HCT116 (cell line): ENCODE measurements around the gene PSMA8. TPM values are rescaled to one million over a fixed set of nuclear protein-coding genes. Genes with fewer than 3 reads are reported as not detected.

ENCODE experiments used
- ATAC-seq: fragments of 200-7000 bp; cut with Tn5 transposase; 2 replicates; pipeline ENCODE4 v1.9.1; 2020; ENCODE audit warnings: mild to moderate bottlenecking, moderate library complexity
- BruUV-seq: library from RNA; stranded (reverse); fragments of 400-500 nt; replicated peaks from 2 replicates; lab custom pipeline; 2021; lab: Mats Ljungman, UMichigan
- CTCF ChIA-PET: fragments of 300-600 bp; sonication (Branson Sonifier 250); formaldehyde crosslinking; loops from one replicate; lab custom pipeline; 2021; ENCODE audit warnings: antibody characterized with exemption; lab: Charles Lee
- POLR2A ChIA-PET: fragments of 300-600, 350-600 bp; sonication (Branson Sonifier 250); formaldehyde crosslinking; loops from one replicate; lab custom pipeline; 2021; ENCODE audit warnings: antibody characterized with exemption; lab: Charles Lee
- RAD21 ChIA-PET, 2 experiments: fragments of 300-600 bp; sonication (Branson Sonifier 250); formaldehyde crosslinking; loops; one replicate each; lab custom pipeline; 2023; ENCODE audit warnings: low total read pairs in 2 of 2; ENCODE audit not compliant: uncharacterized antibody in 2 of 2, unreplicated experiment in 2 of 2, low non-redundant PET in 1 of 2; lab: Charles Lee
- DNase-seq: peaks from one replicate; pipeline ENCODE4 v3.0.0-alpha.2; 2010; ENCODE audit warnings: low read depth, low spot score
- H2AFZ ChIP-seq: fragments of 200-600 bp; shearing (Covaris generic), sonication (generic); 2 replicates; pipeline ENCODE4 v1.6.1; 2017; ENCODE audit warnings: low read depth, mixed run types, mixed read lengths, antibody characterized with exemption, low read length; ENCODE audit not compliant: poor library complexity, severe bottlenecking
- H3K27ac ChIP-seq: 2 replicates; pipeline ENCODE4 v1.5.1; 2012; ENCODE audit warnings: low read depth, low read length
- H3K27me3 ChIP-seq: fragments of 200-600 bp; sonication (generic); 2 replicates; pipeline ENCODE4 v1.6.1; 2016; ENCODE audit warnings: mixed run types, low read length, mixed read lengths; ENCODE audit not compliant: insufficient read depth
- H3K36me3 ChIP-seq, 2 experiments: fragments of 200-500 bp in 1 of 2; fragments of 200-600 bp in 1 of 2; sonication (Bioruptor generic) in 1 of 2; sonication (generic) in 1 of 2; 2 replicates each; pipeline versions ENCODE4 v1.5.1 to v1.6.1; 2014 to 2016; ENCODE audit warnings: low read length in 2 of 2, inconsistent platforms in 1 of 2, mixed read lengths in 1 of 2, mixed run types in 1 of 2; ENCODE audit not compliant: insufficient read depth in 2 of 2, control insufficient read depth in 1 of 2
- H3K4me1 ChIP-seq, 2 experiments: fragments of 200-600 bp in 1 of 2; sonication (generic) in 1 of 2; 2 replicates each; pipeline versions ENCODE4 v1.5.1 to v1.6.1; 2012 to 2017; ENCODE audit warnings: low read length in 2 of 2, inconsistent platforms in 1 of 2, mild to moderate bottlenecking in 1 of 2, mixed read lengths in 1 of 2, mixed run types in 1 of 2, moderate library complexity in 1 of 2; ENCODE audit not compliant: insufficient read depth in 2 of 2, control insufficient read depth in 1 of 2
- H3K4me2 ChIP-seq: fragments of 200-600 bp; sonication (generic); 2 replicates; pipeline ENCODE4 v1.6.1; 2017; ENCODE audit warnings: mixed run types, low read length, mixed read lengths
- H3K4me3 ChIP-seq, 2 experiments: fragments of 200-600 bp in 1 of 2; sonication (generic) in 1 of 2; replicated peaks in 1 of 2; 2 replicates each; pipeline ENCODE4 v1.5.1; 2011 to 2016; ENCODE audit warnings: low read length in 2 of 2, control low read depth in 1 of 2, low read depth in 1 of 2, mild to moderate bottlenecking in 1 of 2, mixed read lengths in 1 of 2, mixed run types in 1 of 2
- H3K79me2 ChIP-seq: fragments of 200-600 bp; sonication (generic); 2 replicates; pipeline ENCODE4 v1.6.1; 2017; ENCODE audit warnings: mild to moderate bottlenecking, mixed run types, low read length, moderate library complexity, mixed read lengths; ENCODE audit not compliant: insufficient read depth
- H3K9ac ChIP-seq: fragments of 200-600 bp; sonication (generic); 2 replicates; pipeline ENCODE4 v1.6.1; 2016; ENCODE audit warnings: low read length, mixed read lengths
- H3K9me2 ChIP-seq: fragments of 200-600 bp; sonication (generic), shearing (Covaris generic); 2 replicates; pipeline ENCODE4 v1.6.1; 2017; ENCODE audit warnings: mixed run types, mild to moderate bottlenecking, moderate library complexity; ENCODE audit not compliant: insufficient read depth
- H3K9me3 ChIP-seq, 2 experiments: fragments of 200-500 bp in 1 of 2; fragments of 200-600 bp in 1 of 2; sonication (Bioruptor generic) in 1 of 2; sonication (generic) in 1 of 2; 2 replicates each; pipeline ENCODE4 v1.6.1; 2014 to 2017; ENCODE audit warnings: low read length in 2 of 2, mixed read lengths in 2 of 2, inconsistent platforms in 1 of 2, low read depth in 1 of 2, mild to moderate bottlenecking in 1 of 2, mixed run types in 1 of 2, moderate library complexity in 1 of 2; ENCODE audit not compliant: control insufficient read depth in 1 of 2, insufficient read depth in 1 of 2
- H4K20me1 ChIP-seq: fragments of 200-600 bp; sonication (generic), shearing (Covaris generic); 2 replicates; pipeline ENCODE4 v1.6.1; 2017; ENCODE audit warnings: mixed run types, mild to moderate bottlenecking, moderate library complexity; ENCODE audit not compliant: insufficient read depth
- CEBPB ChIP-seq: IDR thresholded peaks from 2 replicates; pipeline ENCODE4 v1.6.1; 2012; ENCODE audit warnings: low read depth
- EGR1 ChIP-seq: IDR thresholded peaks from 2 replicates; pipeline ENCODE4 v1.6.1; 2012; ENCODE audit warnings: low read depth
- EZH2 ChIP-seq: fragments of 200-600 bp; sonication (generic); IDR thresholded peaks from 2 replicates; pipeline ENCODE4 v1.6.1; 2017; ENCODE audit warnings: antibody characterized with exemption, mixed run types
- FOSL1 ChIP-seq: IDR thresholded peaks from 2 replicates; pipeline ENCODE4 v1.6.1; 2012; ENCODE audit warnings: low read depth
- JUND ChIP-seq: IDR thresholded peaks from 2 replicates; pipeline ENCODE4 v1.6.1; 2012
- POLR2A ChIP-seq: IDR thresholded peaks from 2 replicates; pipeline ENCODE4 v1.7.0; 2011; ENCODE audit warnings: borderline replicate concordance; ENCODE audit not compliant: insufficient read depth, insufficient read length; ENCODE audit errors: extremely low read depth
- RAD21 ChIP-seq: IDR thresholded peaks from 2 replicates; pipeline ENCODE4 v1.6.1; 2012; ENCODE audit warnings: low read depth, mild to moderate bottlenecking
- SP1 ChIP-seq: IDR thresholded peaks from 2 replicates; pipeline ENCODE4 v1.6.1; 2012; ENCODE audit warnings: low read depth
- SRF ChIP-seq: IDR thresholded peaks from 2 replicates; pipeline ENCODE4 v1.6.1; 2012; ENCODE audit warnings: low read depth
- TCF7L2 ChIP-seq: IDR thresholded peaks from 2 replicates; pipeline ENCODE4 v1.7.0; 2011; ENCODE audit warnings: borderline replicate concordance, inconsistent platforms; ENCODE audit not compliant: insufficient read depth, insufficient read length; ENCODE audit errors: extremely low read depth
- YY1 ChIP-seq: IDR thresholded peaks from 2 replicates; pipeline ENCODE4 v1.6.1; 2011; ENCODE audit warnings: low read length, low read depth, moderate library complexity, mild to moderate bottlenecking; ENCODE audit not compliant: insufficient replicate concordance; ENCODE audit errors: extremely low read depth
- intact Hi-C: fragments of 100-400 bp; cut with micrococcal nuclease; formaldehyde crosslinking; loops from 2 replicates; pipeline ENCODE4 v1.10.0; 2022
- total RNA-seq: library from RNA; stranded (reverse); gene quantifications from one replicate; pipeline ENCODE4 v1.2.1, GENCODE V29; 2021; ENCODE audit not compliant: unreplicated experiment
- TF ChIP-seq, protein P1 (sequence below): IDR thresholded peaks from 2 replicates; pipeline ENCODE4 v1.6.1; 2012
- TF ChIP-seq, protein P2 (sequence below): IDR thresholded peaks from 2 replicates; pipeline ENCODE4 v1.6.1; 2012
- TF ChIP-seq, protein P3 (sequence below), 3 experiments: fragments of 200-600 bp in 1 of 3; sonication (generic) in 1 of 3; IDR thresholded peaks in 2 of 3; conservative IDR thresholded peaks in 1 of 3; 2 replicates each; pipeline ENCODE4 v1.5.1; 2012 to 2017; ENCODE audit warnings: low read depth in 2 of 3, low read length in 2 of 3, antibody characterized with exemption in 1 of 3, borderline replicate concordance in 1 of 3, control low read depth in 1 of 3, mild to moderate bottlenecking in 1 of 3, mixed read lengths in 1 of 3, mixed run types in 1 of 3, moderate library complexity in 1 of 3; ENCODE audit not compliant: insufficient read depth in 1 of 3
- TF ChIP-seq, protein P4 (sequence below): IDR thresholded peaks from 2 replicates; pipeline ENCODE4 v1.6.1; 2012; ENCODE audit warnings: low read depth

The PSMA8 gene
- total RNA-seq, 1 experiment from 2014 or later, result not detected

DNA sequence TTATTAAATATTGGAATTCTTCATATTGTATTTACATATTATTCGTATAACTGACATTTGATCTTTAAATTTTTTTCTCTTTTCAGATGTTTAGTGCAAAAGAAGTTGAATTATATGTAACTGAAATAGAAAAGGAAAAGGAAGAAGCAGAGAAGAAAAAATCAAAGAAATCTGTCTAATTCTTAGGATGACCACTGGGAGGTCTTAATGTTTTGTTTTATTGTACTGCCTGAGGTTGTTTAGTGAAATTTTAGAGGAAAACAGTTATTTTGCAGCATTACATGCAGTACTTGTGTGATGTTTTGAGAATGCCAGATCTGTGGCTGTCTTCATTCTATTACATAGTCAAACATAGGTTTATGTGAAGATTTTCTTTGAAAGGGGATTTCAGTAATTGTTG, 58.6 kb downstream of the PSMA8 start:
- POLR2A ChIA-PET, result no interaction called here
- Histone ChIP-seq H2AFZ (no peak overlapping the region), H3K4me3 (no peak overlapping the region), H3K27me3 (no peaks in the 10 kb centered on the region), H3K79me2 (no peaks in the 10 kb centered on the region), H3K36me3 (no peaks in the 10 kb centered on the region), H3K27ac (no peak overlapping the region), H3K4me1 (no peaks in the 10 kb centered on the region), H3K9ac (no peak overlapping the region), H4K20me1 (no peaks in the 10 kb centered on the region), H3K4me2 (no peak overlapping the region), H3K9me3 (no peaks in the 10 kb centered on the region), H3K9me2 (no peaks in the 10 kb centered on the region)
- RAD21 ChIA-PET, result no interaction called here
- DNase-seq (no peak), ATAC-seq (no peak)
- TF ChIP-seq JUND, result no peak
- TF ChIP-seq, protein P1, sequence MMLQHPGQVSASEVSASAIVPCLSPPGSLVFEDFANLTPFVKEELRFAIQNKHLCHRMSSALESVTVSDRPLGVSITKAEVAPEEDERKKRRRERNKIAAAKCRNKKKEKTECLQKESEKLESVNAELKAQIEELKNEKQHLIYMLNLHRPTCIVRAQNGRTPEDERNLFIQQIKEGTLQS, result no peak
- TF ChIP-seq, protein P2, sequence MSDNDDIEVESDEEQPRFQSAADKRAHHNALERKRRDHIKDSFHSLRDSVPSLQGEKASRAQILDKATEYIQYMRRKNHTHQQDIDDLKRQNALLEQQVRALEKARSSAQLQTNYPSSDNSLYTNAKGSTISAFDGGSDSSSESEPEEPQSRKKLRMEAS, result no peak
- TF ChIP-seq, protein P3, sequence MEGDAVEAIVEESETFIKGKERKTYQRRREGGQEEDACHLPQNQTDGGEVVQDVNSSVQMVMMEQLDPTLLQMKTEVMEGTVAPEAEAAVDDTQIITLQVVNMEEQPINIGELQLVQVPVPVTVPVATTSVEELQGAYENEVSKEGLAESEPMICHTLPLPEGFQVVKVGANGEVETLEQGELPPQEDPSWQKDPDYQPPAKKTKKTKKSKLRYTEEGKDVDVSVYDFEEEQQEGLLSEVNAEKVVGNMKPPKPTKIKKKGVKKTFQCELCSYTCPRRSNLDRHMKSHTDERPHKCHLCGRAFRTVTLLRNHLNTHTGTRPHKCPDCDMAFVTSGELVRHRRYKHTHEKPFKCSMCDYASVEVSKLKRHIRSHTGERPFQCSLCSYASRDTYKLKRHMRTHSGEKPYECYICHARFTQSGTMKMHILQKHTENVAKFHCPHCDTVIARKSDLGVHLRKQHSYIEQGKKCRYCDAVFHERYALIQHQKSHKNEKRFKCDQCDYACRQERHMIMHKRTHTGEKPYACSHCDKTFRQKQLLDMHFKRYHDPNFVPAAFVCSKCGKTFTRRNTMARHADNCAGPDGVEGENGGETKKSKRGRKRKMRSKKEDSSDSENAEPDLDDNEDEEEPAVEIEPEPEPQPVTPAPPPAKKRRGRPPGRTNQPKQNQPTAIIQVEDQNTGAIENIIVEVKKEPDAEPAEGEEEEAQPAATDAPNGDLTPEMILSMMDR (IDR thresholded peaks at IDR 0.05 in 2 of 3, conservative IDR thresholded peaks at IDR 0.05 in 1 of 3; ENCODE audit: borderline replicate concordance in 1 of 3, insufficient read depth in 1 of 3, low read depth in 2 of 3, low read length in 2 of 3), result no peak
- TF ChIP-seq EZH2, result no peak
- TF ChIP-seq SP1, result no peak
- TF ChIP-seq TCF7L2, result no peak
- TF ChIP-seq POLR2A, result no peak
- no peak for TF ChIP-seq EGR1
- TF ChIP-seq CEBPB, result no peak
- TF ChIP-seq, protein P4, sequence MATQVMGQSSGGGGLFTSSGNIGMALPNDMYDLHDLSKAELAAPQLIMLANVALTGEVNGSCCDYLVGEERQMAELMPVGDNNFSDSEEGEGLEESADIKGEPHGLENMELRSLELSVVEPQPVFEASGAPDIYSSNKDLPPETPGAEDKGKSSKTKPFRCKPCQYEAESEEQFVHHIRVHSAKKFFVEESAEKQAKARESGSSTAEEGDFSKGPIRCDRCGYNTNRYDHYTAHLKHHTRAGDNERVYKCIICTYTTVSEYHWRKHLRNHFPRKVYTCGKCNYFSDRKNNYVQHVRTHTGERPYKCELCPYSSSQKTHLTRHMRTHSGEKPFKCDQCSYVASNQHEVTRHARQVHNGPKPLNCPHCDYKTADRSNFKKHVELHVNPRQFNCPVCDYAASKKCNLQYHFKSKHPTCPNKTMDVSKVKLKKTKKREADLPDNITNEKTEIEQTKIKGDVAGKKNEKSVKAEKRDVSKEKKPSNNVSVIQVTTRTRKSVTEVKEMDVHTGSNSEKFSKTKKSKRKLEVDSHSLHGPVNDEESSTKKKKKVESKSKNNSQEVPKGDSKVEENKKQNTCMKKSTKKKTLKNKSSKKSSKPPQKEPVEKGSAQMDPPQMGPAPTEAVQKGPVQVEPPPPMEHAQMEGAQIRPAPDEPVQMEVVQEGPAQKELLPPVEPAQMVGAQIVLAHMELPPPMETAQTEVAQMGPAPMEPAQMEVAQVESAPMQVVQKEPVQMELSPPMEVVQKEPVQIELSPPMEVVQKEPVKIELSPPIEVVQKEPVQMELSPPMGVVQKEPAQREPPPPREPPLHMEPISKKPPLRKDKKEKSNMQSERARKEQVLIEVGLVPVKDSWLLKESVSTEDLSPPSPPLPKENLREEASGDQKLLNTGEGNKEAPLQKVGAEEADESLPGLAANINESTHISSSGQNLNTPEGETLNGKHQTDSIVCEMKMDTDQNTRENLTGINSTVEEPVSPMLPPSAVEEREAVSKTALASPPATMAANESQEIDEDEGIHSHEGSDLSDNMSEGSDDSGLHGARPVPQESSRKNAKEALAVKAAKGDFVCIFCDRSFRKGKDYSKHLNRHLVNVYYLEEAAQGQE, result no peak
- TF ChIP-seq FOSL1, result no peak
- no peak for TF ChIP-seq RAD21
- TF ChIP-seq YY1, result no peak
- TF ChIP-seq SRF, result no peak
- no TSS peak for BruUV-seq
- CTCF ChIA-PET, result no interaction called here
- intact Hi-C loops, result no loop called here
